HEK293 (cell line): ENCODE measurements around the gene SLC7A14.
A peak's percentile ranks its signal among the peaks of the same experiment; 100 is the strongest.

Experiments
- CTCF ChIA-PET: fragments of 350-600 bp; formaldehyde crosslinking; extraction: SDS; loops from one replicate; lab custom pipeline; 2021; ENCODE audit warnings: antibody characterized with exemption; lab: Yijun Ruan, JAX
- POLR2A ChIA-PET: fragments of 300-600 bp; formaldehyde crosslinking; extraction: SDS; loops from one replicate; lab custom pipeline; 2020; ENCODE audit warnings: antibody characterized with exemption, inconsistent platforms; lab: Yijun Ruan, JAX
- H3K27ac ChIP-seq: fragments of 200-500 bp; sonication (Bioruptor generic); 2 replicates; pipeline ENCODE4 v1.5.1; 2014; ENCODE audit warnings: low read depth, low read length, control low read depth, inconsistent platforms; ENCODE audit errors: extremely low read depth
- H3K36me3 ChIP-seq, 2 experiments: fragments of 200-500 bp in 1 of 2; sonication (Bioruptor generic) in 1 of 2; 1 replicate in 1 of 2; 2 replicates in 1 of 2; pipeline ENCODE4 v1.5.1; 2014 to 2017; ENCODE audit warnings: inconsistent platforms in 2 of 2, low read length in 2 of 2; ENCODE audit not compliant: control insufficient read depth in 2 of 2, insufficient read depth in 1 of 2
- H3K4me1 ChIP-seq: fragments of 200-500 bp; sonication (Bioruptor generic); 2 replicates; pipeline ENCODE4 v1.5.1; 2014; ENCODE audit warnings: mild to moderate bottlenecking, low read length, inconsistent platforms; ENCODE audit not compliant: control insufficient read depth, insufficient read depth
- H3K4me3 ChIP-seq: 2 replicates; pipeline ENCODE4 v1.5.1; 2011; ENCODE audit warnings: low read depth, mild to moderate bottlenecking, control low read depth, low read length, moderate library complexity
- H3K9me3 ChIP-seq: fragments of 200-500 bp; sonication (Bioruptor generic); 2 replicates; pipeline ENCODE4 v1.5.1; 2014; ENCODE audit warnings: low read depth, low read length, inconsistent platforms; ENCODE audit not compliant: control insufficient read depth, insufficient read depth
- CTCF ChIP-seq: fragments of 450-650 bp; formaldehyde crosslinking; IDR thresholded peaks from 2 replicates; pipeline ENCODE4 v1.5.1; 2016; ENCODE audit warnings: missing biosample characterization, missing genetic modification characterization
- GFI1B ChIP-seq: fragments of 450-650 bp; formaldehyde crosslinking; IDR thresholded peaks from 2 replicates; pipeline ENCODE4 v1.5.1; 2016; ENCODE audit warnings: missing biosample characterization, missing genetic modification characterization
- GLIS2 ChIP-seq: fragments of 450-650 bp; formaldehyde crosslinking; IDR thresholded peaks from 2 replicates; pipeline ENCODE4 v1.5.1; 2016; ENCODE audit warnings: missing biosample characterization, missing genetic modification characterization
- KLF8 ChIP-seq: fragments of 450-650 bp; formaldehyde crosslinking; IDR thresholded peaks from 2 replicates; pipeline ENCODE4 v1.5.1; 2016; ENCODE audit warnings: missing biosample characterization, missing genetic modification characterization
- REPIN1 ChIP-seq: fragments of 450-650 bp; formaldehyde crosslinking; IDR thresholded peaks from 2 replicates; pipeline ENCODE4 v1.5.1; 2017; ENCODE audit warnings: missing biosample characterization, missing genetic modification characterization, low read depth
- SCRT1 ChIP-seq: fragments of 450-650 bp; formaldehyde crosslinking; IDR thresholded peaks from 2 replicates; pipeline ENCODE4 v1.5.1; 2016; ENCODE audit warnings: missing biosample characterization, missing genetic modification characterization, borderline replicate concordance
- ZEB2 ChIP-seq: fragments of 450-650 bp; formaldehyde crosslinking; IDR thresholded peaks from 2 replicates; pipeline ENCODE4 v1.5.1; 2016; ENCODE audit warnings: missing biosample characterization, missing genetic modification characterization
- ZNF121 ChIP-seq: fragments of 450-650 bp; formaldehyde crosslinking; IDR thresholded peaks from 2 replicates; pipeline ENCODE4 v1.5.1; 2016; ENCODE audit warnings: missing biosample characterization, missing genetic modification characterization
- ZNF292 ChIP-seq: fragments of 450-650 bp; formaldehyde crosslinking; IDR thresholded peaks from 2 replicates; pipeline ENCODE4 v1.5.1; 2016; ENCODE audit warnings: low read depth, missing biosample characterization, missing genetic modification characterization, borderline replicate concordance
- ZNF311 ChIP-seq: fragments of 450-650 bp; formaldehyde crosslinking; IDR thresholded peaks from 2 replicates; pipeline ENCODE4 v1.5.1; 2017; ENCODE audit warnings: missing biosample characterization, missing genetic modification characterization, borderline replicate concordance
- ZNF366 ChIP-seq: fragments of 450-650 bp; formaldehyde crosslinking; conservative IDR thresholded peaks from 2 replicates; pipeline ENCODE4 v1.5.1; 2016; ENCODE audit warnings: missing biosample characterization, missing genetic modification characterization
- ZNF404 ChIP-seq: fragments of 450-650 bp; formaldehyde crosslinking; IDR thresholded peaks from 2 replicates; pipeline ENCODE4 v1.5.1; 2017; ENCODE audit warnings: missing biosample characterization, missing genetic modification characterization
- ZNF433 ChIP-seq: fragments of 450-650 bp; formaldehyde crosslinking; IDR thresholded peaks from 2 replicates; pipeline ENCODE4 v1.5.1; 2016; ENCODE audit warnings: missing biosample characterization, missing genetic modification characterization, low read depth
- ZNF530 ChIP-seq: fragments of 450-650 bp; formaldehyde crosslinking; IDR thresholded peaks from 2 replicates; pipeline ENCODE4 v1.5.1; 2016; ENCODE audit warnings: low read depth, missing biosample characterization, missing genetic modification characterization
- ZNF548 ChIP-seq: fragments of 450-650 bp; formaldehyde crosslinking; IDR thresholded peaks from 2 replicates; pipeline ENCODE4 v1.5.1; 2016; ENCODE audit warnings: missing biosample characterization, missing genetic modification characterization
- ZNF555 ChIP-seq: fragments of 450-650 bp; formaldehyde crosslinking; conservative IDR thresholded peaks from 2 replicates; pipeline ENCODE4 v1.5.1; 2017; ENCODE audit warnings: missing biosample characterization, mild to moderate bottlenecking, missing genetic modification characterization, inconsistent platforms
- ZNF677 ChIP-seq: fragments of 450-650 bp; IDR thresholded peaks from 2 replicates; pipeline ENCODE4 v1.5.0; 2018; ENCODE audit warnings: missing biosample characterization, mild to moderate bottlenecking, missing genetic modification characterization, moderate library complexity
- ZNF776 ChIP-seq: fragments of 450-650 bp; formaldehyde crosslinking; IDR thresholded peaks from 2 replicates; pipeline ENCODE4 v1.5.0; 2017; ENCODE audit warnings: missing biosample characterization, missing genetic modification characterization, borderline replicate concordance
- ZNF792 ChIP-seq: fragments of 450-650 bp; formaldehyde crosslinking; IDR thresholded peaks from 2 replicates; pipeline ENCODE4 v1.5.1; 2016; ENCODE audit warnings: missing biosample characterization, missing genetic modification characterization
- ZSCAN18 ChIP-seq: fragments of 450-650 bp; formaldehyde crosslinking; IDR thresholded peaks from 2 replicates; pipeline ENCODE4 v1.5.1; 2016; ENCODE audit warnings: missing biosample characterization, missing genetic modification characterization
- TF ChIP-seq, protein P1 (sequence below): fragments of 450-650 bp; formaldehyde crosslinking; IDR thresholded peaks from 2 replicates; pipeline ENCODE4 v1.5.1; 2016; ENCODE audit warnings: missing biosample characterization, missing genetic modification characterization
- TF ChIP-seq, protein P2 (sequence below): fragments of 450-650 bp; formaldehyde crosslinking; IDR thresholded peaks from 2 replicates; pipeline ENCODE4 v1.5.1; 2016; ENCODE audit warnings: missing biosample characterization, missing genetic modification characterization
- TF ChIP-seq, protein P3 (sequence below): fragments of 450-650 bp; formaldehyde crosslinking; IDR thresholded peaks from 2 replicates; pipeline ENCODE4 v1.5.1; 2016; ENCODE audit warnings: missing biosample characterization, missing genetic modification characterization
- TF ChIP-seq, protein P4 (sequence below): fragments of 450-650 bp; formaldehyde crosslinking; IDR thresholded peaks from 2 replicates; pipeline ENCODE4 v1.5.1; 2016; ENCODE audit warnings: missing biosample characterization, missing genetic modification characterization

The SLC7A14 gene

DNA sequence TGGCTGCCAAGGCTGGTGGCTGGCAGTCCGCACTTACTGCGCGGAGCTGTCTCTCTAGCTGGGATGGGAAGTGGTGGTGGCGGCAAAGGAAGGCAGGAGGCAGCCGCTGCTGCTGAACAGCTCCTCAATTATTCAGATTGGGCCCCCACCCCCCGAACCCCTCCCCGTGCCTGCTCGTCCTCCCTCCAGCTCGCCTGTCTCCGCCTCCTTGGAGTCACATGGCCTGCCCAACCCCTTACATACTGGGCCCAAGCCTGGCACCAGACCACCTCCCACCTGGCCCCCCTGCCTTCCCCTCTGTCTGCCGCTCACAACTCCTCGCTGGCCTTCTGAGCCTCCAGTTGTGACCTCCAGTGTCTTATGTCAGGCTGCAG, at the start of gene SLC7A14:
Gene SLC7A14 (minus strand): TSS at position 139 of the 374 bp plus-strand sequence. CDS start 59,139 bp downstream, outside the sequence.
- no peaks in the 10 kb centered on the region; the same call in 1 of the 2 replicates for H3K4me1 ChIP-seq
- peak within 1 kb of the TSS; percentile 26 for H3K4me3 ChIP-seq
- H3K36me3 ChIP-seq: no peaks in the 10 kb centered on the region
- no peaks in the 10 kb centered on the region for H3K9me3 ChIP-seq
- POLR2A ChIA-PET: interaction anchor here (0.5 kb wide), 1 partner anchor 10 kb away, joined by 3 read pairs; no protein-coding TSS in a partner anchor
- CTCF ChIA-PET: no interaction called here
- H3K27ac ChIP-seq: no peak within 1 kb of the TSS
- TF ChIP-seq ZNF121 (tag by site-specific recombination) (no peak), ZNF792 (tag by site-specific recombination) (no peak), KLF8 (tag by site-specific recombination) (no peak), ZNF404 (tag by site-specific recombination) (no peak), ZEB2 (tag by site-specific recombination) (no peak), ZNF677 (tag by site-specific recombination) (no peak), ZNF530 (no peak), SCRT1 (tag by site-specific recombination) (no peak), ZNF548 (no peak), ZNF292 (tag by site-specific recombination) (no peak), CTCF (tag by site-specific recombination) (no peak), ZNF366 (tag by site-specific recombination) (no peak), GLIS2 (tag by site-specific recombination) (no peak), ZNF555 (no peak), ZNF311 (tag by site-specific recombination) (no peak), ZNF776 (tag by site-specific recombination) (no peak), ZNF433 (no peak)
- TF ChIP-seq, protein P1, sequence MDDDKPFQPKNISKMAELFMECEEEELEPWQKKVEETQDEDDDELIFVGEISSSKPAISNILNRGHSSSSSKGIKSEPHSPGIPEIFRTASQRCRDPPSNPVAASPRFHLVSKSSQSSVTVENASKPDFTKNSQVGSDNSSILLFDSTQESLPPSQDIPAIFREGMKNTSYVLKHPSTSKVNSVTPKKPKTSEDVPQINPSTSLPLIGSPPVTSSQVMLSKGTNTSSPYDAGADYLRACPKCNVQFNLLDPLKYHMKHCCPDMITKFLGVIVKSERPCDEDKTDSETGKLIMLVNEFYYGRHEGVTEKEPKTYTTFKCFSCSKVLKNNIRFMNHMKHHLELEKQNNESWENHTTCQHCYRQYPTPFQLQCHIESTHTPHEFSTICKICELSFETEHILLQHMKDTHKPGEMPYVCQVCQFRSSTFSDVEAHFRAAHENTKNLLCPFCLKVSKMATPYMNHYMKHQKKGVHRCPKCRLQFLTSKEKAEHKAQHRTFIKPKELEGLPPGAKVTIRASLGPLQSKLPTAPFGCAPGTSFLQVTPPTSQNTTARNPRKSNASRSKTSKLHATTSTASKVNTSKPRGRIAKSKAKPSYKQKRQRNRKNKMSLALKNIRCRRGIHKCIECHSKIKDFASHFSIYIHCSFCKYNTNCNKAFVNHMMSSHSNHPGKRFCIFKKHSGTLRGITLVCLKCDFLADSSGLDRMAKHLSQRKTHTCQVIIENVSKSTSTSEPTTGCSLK (tag by site-specific recombination): no peak
- TF ChIP-seq, protein P2, sequence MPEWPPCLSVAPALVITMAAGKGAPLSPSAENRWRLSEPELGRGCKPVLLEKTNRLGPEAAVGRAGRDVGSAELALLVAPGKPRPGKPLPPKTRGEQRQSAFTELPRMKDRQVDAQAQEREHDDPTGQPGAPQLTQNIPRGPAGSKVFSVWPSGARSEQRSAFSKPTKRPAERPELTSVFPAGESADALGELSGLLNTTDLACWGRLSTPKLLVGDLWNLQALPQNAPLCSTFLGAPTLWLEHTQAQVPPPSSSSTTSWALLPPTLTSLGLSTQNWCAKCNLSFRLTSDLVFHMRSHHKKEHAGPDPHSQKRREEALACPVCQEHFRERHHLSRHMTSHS (tag by site-specific recombination): no peak
- TF ChIP-seq, protein P3, sequence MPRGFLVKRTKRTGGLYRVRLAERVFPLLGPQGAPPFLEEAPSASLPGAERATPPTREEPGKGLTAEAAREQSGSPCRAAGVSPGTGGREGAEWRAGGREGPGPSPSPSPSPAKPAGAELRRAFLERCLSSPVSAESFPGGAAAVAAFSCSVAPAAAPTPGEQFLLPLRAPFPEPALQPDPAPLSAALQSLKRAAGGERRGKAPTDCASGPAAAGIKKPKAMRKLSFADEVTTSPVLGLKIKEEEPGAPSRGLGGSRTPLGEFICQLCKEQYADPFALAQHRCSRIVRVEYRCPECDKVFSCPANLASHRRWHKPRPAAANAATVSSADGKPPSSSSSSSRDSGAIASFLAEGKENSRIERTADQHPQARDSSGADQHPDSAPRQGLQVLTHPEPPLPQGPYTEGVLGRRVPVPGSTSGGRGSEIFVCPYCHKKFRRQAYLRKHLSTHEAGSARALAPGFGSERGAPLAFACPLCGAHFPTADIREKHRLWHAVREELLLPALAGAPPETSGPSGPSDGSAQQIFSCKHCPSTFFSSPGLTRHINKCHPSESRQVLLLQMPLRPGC (tag by site-specific recombination): no peak

- no peak overlapping the region for H3K27ac ChIP-seq
- ChIA-PET CTCF (interaction anchor here (0.7 kb wide), 1 partner anchor 34 kb away, joined by 4 read pairs; no protein-coding TSS in a partner anchor), POLR2A (no interaction called here)
- H3K4me1 ChIP-seq: no peaks in the 10 kb centered on the region
- H3K4me3 ChIP-seq: no peak overlapping the region
- H3K9me3 ChIP-seq: no peaks in the 10 kb centered on the region
- no peaks in the 10 kb centered on the region for H3K36me3 ChIP-seq
- no peak for TF ChIP-seq GFI1B
- TF ChIP-seq REPIN1 (tag by site-specific recombination): no peak
- TF ChIP-seq, protein P4, sequence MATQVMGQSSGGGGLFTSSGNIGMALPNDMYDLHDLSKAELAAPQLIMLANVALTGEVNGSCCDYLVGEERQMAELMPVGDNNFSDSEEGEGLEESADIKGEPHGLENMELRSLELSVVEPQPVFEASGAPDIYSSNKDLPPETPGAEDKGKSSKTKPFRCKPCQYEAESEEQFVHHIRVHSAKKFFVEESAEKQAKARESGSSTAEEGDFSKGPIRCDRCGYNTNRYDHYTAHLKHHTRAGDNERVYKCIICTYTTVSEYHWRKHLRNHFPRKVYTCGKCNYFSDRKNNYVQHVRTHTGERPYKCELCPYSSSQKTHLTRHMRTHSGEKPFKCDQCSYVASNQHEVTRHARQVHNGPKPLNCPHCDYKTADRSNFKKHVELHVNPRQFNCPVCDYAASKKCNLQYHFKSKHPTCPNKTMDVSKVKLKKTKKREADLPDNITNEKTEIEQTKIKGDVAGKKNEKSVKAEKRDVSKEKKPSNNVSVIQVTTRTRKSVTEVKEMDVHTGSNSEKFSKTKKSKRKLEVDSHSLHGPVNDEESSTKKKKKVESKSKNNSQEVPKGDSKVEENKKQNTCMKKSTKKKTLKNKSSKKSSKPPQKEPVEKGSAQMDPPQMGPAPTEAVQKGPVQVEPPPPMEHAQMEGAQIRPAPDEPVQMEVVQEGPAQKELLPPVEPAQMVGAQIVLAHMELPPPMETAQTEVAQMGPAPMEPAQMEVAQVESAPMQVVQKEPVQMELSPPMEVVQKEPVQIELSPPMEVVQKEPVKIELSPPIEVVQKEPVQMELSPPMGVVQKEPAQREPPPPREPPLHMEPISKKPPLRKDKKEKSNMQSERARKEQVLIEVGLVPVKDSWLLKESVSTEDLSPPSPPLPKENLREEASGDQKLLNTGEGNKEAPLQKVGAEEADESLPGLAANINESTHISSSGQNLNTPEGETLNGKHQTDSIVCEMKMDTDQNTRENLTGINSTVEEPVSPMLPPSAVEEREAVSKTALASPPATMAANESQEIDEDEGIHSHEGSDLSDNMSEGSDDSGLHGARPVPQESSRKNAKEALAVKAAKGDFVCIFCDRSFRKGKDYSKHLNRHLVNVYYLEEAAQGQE: no peak
- no peak for TF ChIP-seq ZSCAN18 (tag by site-specific recombination)
- no peak for TF ChIP-seq ZNF776 (tag by site-specific recombination)
Measured at GRCh38 chr3:170635385-170635735, 49.5 kb upstream of the SLC7A14 start.
